ENCODE results near the gene NUDT13. TPM values are rescaled to one million over a fixed set of nuclear protein-coding genes. Genes with fewer than 3 reads are reported as not detected.

The NUDT13 gene
- total and polyA plus RNA-seq, 7 experiments from 2014 or later: 1.2 to 3.5 (median 1.5) TPM

DNA sequence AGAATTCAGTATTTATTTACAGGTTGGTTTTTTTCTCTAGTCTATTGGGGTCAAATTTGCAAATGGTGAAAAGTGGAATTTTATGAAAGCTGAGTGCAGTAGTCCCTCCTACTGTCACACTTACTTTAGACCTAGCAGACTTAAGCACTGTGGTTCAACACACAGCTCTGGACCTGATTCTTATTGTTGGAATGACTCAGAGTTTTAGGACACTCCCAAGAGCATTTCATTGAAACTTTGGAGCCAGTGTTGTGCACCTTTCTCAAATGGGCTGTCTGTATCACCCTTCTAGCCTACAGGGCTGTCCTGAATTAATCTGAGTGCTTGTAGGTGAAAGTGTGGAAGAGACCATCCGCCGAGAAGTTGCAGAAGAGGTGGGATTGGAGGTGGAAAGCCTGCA is 16.1 kb downstream of the NUDT13 start:
- H3K36me3 ChIP-seq (ENCODE audit: control insufficient read depth in 2 of 3, insufficient read depth in 3 of 3, low read length in 3 of 3): peaks cover 6 to 39% (median 7%) of the 10 kb centered on the region in 3 experiments
- H3K4me3 ChIP-seq (ENCODE audit: low read length): no peak overlapping the region
- H3K27ac ChIP-seq (ENCODE audit: low read depth, low read length): no peak overlapping the region
- no peaks in the 10 kb centered on the region for H3K4me1 ChIP-seq (ENCODE audit: control insufficient read depth in 2 of 2, insufficient read depth in 2 of 2, low read length in 2 of 2)
- H3K27me3 ChIP-seq (ENCODE audit: control insufficient read depth in 2 of 2, insufficient read depth in 2 of 2, low read length in 2 of 2): no peaks in the 10 kb centered on the region
- H3K27ac Mint-ChIP-seq: peak overlapping the region in 1 of 9 donors; percentile 72
- intact Hi-C loops (cut with micrococcal nuclease): no loop called here
- POLR2A ChIA-PET: no interaction called here
- DNase-seq (no peak), ATAC-seq (no peak)
- H3K4me3 Mint-ChIP-seq: no peak overlapping the region
- no peaks in the 10 kb centered on the region for H3K9me3 Mint-ChIP-seq
- H3K4me1 Mint-ChIP-seq: no peaks in the 10 kb centered on the region
- H3K27me3 Mint-ChIP-seq: no peaks in the 10 kb centered on the region
- peaks cover 0 to 26% (median 10%) of the 10 kb centered on the region in 5 donors for H3K36me3 Mint-ChIP-seq
- CTCF ChIA-PET: no interaction called here
- no peaks in the 10 kb centered on the region for H3K9me3 ChIP-seq (ENCODE audit: control insufficient read depth in 2 of 3, low read length in 3 of 3)

DNA sequence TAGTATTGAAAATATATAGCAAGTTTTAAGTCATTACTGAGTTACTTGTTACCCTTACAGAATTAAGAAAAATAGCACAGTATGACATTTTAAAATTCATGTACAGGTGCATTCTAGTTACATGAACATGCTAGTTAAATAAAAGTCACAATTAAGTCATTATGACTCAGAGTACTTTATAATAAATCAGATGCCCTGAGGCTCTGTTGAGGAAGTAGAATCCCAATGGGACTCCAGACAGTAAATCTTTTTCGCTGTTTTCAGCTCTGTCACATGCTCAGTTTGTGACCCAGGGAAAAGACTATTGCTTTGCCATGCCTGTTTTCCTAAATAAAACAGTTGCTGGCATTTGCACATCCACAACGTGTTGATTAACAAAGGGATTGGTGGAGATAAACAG is 21.0 kb downstream of the NUDT13 start:
- Histone ChIP-seq H3K27me3 (ENCODE audit: control insufficient read depth in 2 of 2, insufficient read depth in 2 of 2, low read length in 2 of 2) (no peaks in the 10 kb centered on the region), H3K9me3 (ENCODE audit: control insufficient read depth in 2 of 3, low read length in 3 of 3) (no peaks in the 10 kb centered on the region), H3K4me3 (ENCODE audit: low read length) (no peak overlapping the region), H3K27ac (ENCODE audit: low read depth, low read length) (no peak overlapping the region), H3K36me3 (ENCODE audit: control insufficient read depth in 2 of 3, insufficient read depth in 3 of 3, low read length in 3 of 3) (peaks cover 18 to 68% (median 24%) of the 10 kb centered on the region in 3 experiments), H3K4me1 (ENCODE audit: control insufficient read depth in 2 of 2, insufficient read depth in 2 of 2, low read length in 2 of 2) (no peaks in the 10 kb centered on the region)
- no peaks in the 10 kb centered on the region for H3K9me3 Mint-ChIP-seq
- intact Hi-C loops (cut with micrococcal nuclease): no loop called here
- ChIA-PET CTCF (interaction anchor here (0.6 kb wide), 1 partner anchor 32 kb away, joined by 3 read pairs; no protein-coding TSS in a partner anchor), POLR2A (no interaction called here)
- no peaks in the 10 kb centered on the region for H3K27me3 Mint-ChIP-seq
- H3K27ac Mint-ChIP-seq: peak overlapping the region in 1 of 9 donors; percentile 62
- no peak overlapping the region for H3K4me3 Mint-ChIP-seq
- ATAC-seq (no peak), DNase-seq (no peak)
- no peaks in the 10 kb centered on the region for H3K4me1 Mint-ChIP-seq
- peaks cover 5 to 34% (median 24%) of the 10 kb centered on the region in 5 donors for H3K36me3 Mint-ChIP-seq

GRCh38 chr10:73131913-73132686 is 21.8 kb downstream of the NUDT13 start:
- no peak for DNase-seq
- Histone ChIP-seq H3K4me1 (ENCODE audit: control insufficient read depth in 2 of 2, insufficient read depth in 2 of 2, low read length in 2 of 2) (no peaks in the 10 kb centered on the region), H3K4me3 (ENCODE audit: low read length) (no peak overlapping the region), H3K36me3 (ENCODE audit: control insufficient read depth in 2 of 3, insufficient read depth in 3 of 3, low read length in 3 of 3) (peaks cover 18 to 67% (median 24%) of the 10 kb centered on the region in 3 experiments), H3K27ac (ENCODE audit: low read depth, low read length) (no peak overlapping the region), H3K9me3 (ENCODE audit: control insufficient read depth in 2 of 3, low read length in 3 of 3) (no peaks in the 10 kb centered on the region), H3K27me3 (ENCODE audit: control insufficient read depth in 2 of 2, insufficient read depth in 2 of 2, low read length in 2 of 2) (no peaks in the 10 kb centered on the region)
- no peak for ATAC-seq
- Mint-ChIP-seq H3K36me3 (peaks cover 5 to 38% (median 28%) of the 10 kb centered on the region in 5 donors), H3K27ac (peak overlapping the region in 1 of 9 donors; percentile 41), H3K4me1 (no peaks in the 10 kb centered on the region), H3K27me3 (no peaks in the 10 kb centered on the region), H3K9me3 (no peaks in the 10 kb centered on the region), H3K4me3 (no peak overlapping the region)
- POLR2A ChIA-PET: no interaction called here
- intact Hi-C loops (cut with micrococcal nuclease): loop anchor here in 1 of 2 donors (2.0 kb wide), 1 partner anchor 35 kb away; the partner anchor contains the start of gene P4HA1
- CTCF ChIA-PET: interaction anchor here (0.7 to 1.1 kb wide), 3 partner anchors 16 to 27 kb away, joined by 3 read pairs; partner anchors contain the start of gene NUDT13

DNA sequence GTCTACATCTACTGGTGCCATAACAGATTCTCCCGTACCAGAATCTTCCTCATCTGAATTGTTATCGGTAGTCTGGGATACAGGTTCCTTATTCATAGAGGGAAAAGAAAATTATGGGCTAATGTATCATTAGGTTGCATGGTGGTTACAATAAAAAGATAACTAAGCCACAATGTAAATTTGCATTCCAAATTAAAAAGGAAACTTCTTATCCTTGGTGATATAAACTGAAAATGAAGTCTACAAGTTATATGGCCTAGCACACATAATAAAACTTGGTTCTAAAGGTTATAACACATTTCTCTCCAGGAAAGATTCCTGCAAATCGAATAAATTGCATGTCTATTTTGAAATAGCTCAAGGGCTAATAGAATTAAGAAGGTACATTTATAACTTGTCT is 24.5 kb downstream of the NUDT13 start:
- intact Hi-C loops (cut with micrococcal nuclease): no loop called here
- Histone ChIP-seq H3K27ac (ENCODE audit: low read depth, low read length) (no peak overlapping the region), H3K4me1 (ENCODE audit: control insufficient read depth in 2 of 2, insufficient read depth in 2 of 2, low read length in 2 of 2) (no peaks in the 10 kb centered on the region), H3K9me3 (ENCODE audit: control insufficient read depth in 2 of 3, low read length in 3 of 3) (no peaks in the 10 kb centered on the region), H3K4me3 (ENCODE audit: low read length) (no peak overlapping the region), H3K27me3 (ENCODE audit: control insufficient read depth in 2 of 2, insufficient read depth in 2 of 2, low read length in 2 of 2) (no peaks in the 10 kb centered on the region), H3K36me3 (ENCODE audit: control insufficient read depth in 2 of 3, insufficient read depth in 3 of 3, low read length in 3 of 3) (peaks cover 18 to 81% (median 33%) of the 10 kb centered on the region in 3 experiments)
- no peak for DNase-seq
- Mint-ChIP-seq H3K36me3 (peaks cover 8 to 39% (median 34%) of the 10 kb centered on the region in 5 donors), H3K4me1 (no peaks in the 10 kb centered on the region), H3K27ac (no peak overlapping the region), H3K27me3 (no peaks in the 10 kb centered on the region), H3K9me3 (no peaks in the 10 kb centered on the region), H3K4me3 (no peak overlapping the region)
- POLR2A ChIA-PET: interaction anchor here (0.6 to 1.4 kb wide), 3 partner anchors 10 to 38 kb away, joined by 3 to 4 read pairs (median 3); partner anchors contain the start of gene P4HA1
- CTCF ChIA-PET: interaction anchor here (0.6 kb wide), 1 partner anchor 635 kb away, joined by 3 read pairs; no protein-coding TSS in a partner anchor
- ATAC-seq: no peak

GRCh38 chr10:73136627-73137026 is 26.4 kb downstream of the NUDT13 start:
- no peak for ATAC-seq
- no peak overlapping the region for H3K27ac ChIP-seq (ENCODE audit: low read depth, low read length)
- H3K4me1 ChIP-seq (ENCODE audit: control insufficient read depth in 2 of 2, insufficient read depth in 2 of 2, low read length in 2 of 2): no peaks in the 10 kb centered on the region
- Mint-ChIP-seq H3K9me3 (no peaks in the 10 kb centered on the region), H3K4me3 (no peak overlapping the region), H3K36me3 (peaks cover 11 to 37% (median 29%) of the 10 kb centered on the region in 5 donors), H3K27ac (peak overlapping the region in 1 of 9 donors; percentile 59), H3K4me1 (no peaks in the 10 kb centered on the region), H3K27me3 (no peaks in the 10 kb centered on the region)
- intact Hi-C loops (cut with micrococcal nuclease): no loop called here
- H3K4me3 ChIP-seq (ENCODE audit: low read length): no peak overlapping the region
- POLR2A ChIA-PET: no interaction called here
- H3K36me3 ChIP-seq (ENCODE audit: control insufficient read depth in 2 of 3, insufficient read depth in 3 of 3, low read length in 3 of 3): peaks cover 11 to 82% (median 28%) of the 10 kb centered on the region in 3 experiments
- DNase-seq: no peak
- H3K27me3 ChIP-seq (ENCODE audit: control insufficient read depth in 2 of 2, insufficient read depth in 2 of 2, low read length in 2 of 2): no peaks in the 10 kb centered on the region
- CTCF ChIA-PET: interaction anchor here (0.6 to 1.2 kb wide), 3 partner anchors 9 to 40 kb away, joined by 3 to 4 read pairs (median 3); partner anchors contain the start of genes NUDT13 and P4HA1
- H3K9me3 ChIP-seq (ENCODE audit: control insufficient read depth in 2 of 3, low read length in 3 of 3): no peaks in the 10 kb centered on the region

GRCh38 chr10:73139251-73139650 is 29.0 kb downstream of the NUDT13 start:
- Mint-ChIP-seq H3K36me3 (peaks cover 7 to 37% (median 25%) of the 10 kb centered on the region in 5 donors), H3K27ac (no peak overlapping the region), H3K27me3 (no peaks in the 10 kb centered on the region), H3K4me1 (no peaks in the 10 kb centered on the region), H3K4me3 (no peak overlapping the region), H3K9me3 (no peaks in the 10 kb centered on the region)
- ATAC-seq (no peak), DNase-seq (no peak)
- POLR2A ChIA-PET: interaction anchor here (0.6 kb wide), 1 partner anchor 753 kb away, joined by 3 read pairs; no protein-coding TSS in a partner anchor
- intact Hi-C loops (cut with micrococcal nuclease): no loop called here
- Histone ChIP-seq H3K36me3 (ENCODE audit: control insufficient read depth in 2 of 3, insufficient read depth in 3 of 3, low read length in 3 of 3) (peaks cover 14 to 75% (median 25%) of the 10 kb centered on the region in 3 experiments), H3K9me3 (ENCODE audit: control insufficient read depth in 2 of 3, low read length in 3 of 3) (no peaks in the 10 kb centered on the region), H3K4me1 (ENCODE audit: control insufficient read depth in 2 of 2, insufficient read depth in 2 of 2, low read length in 2 of 2) (no peaks in the 10 kb centered on the region), H3K4me3 (ENCODE audit: low read length) (no peak overlapping the region), H3K27me3 (ENCODE audit: control insufficient read depth in 2 of 2, insufficient read depth in 2 of 2, low read length in 2 of 2) (no peaks in the 10 kb centered on the region), H3K27ac (ENCODE audit: low read depth, low read length) (no peak overlapping the region)
- CTCF ChIA-PET: no interaction called here
